HL-60 (cell line): ENCODE measurements around the gene SHISA6.

ENCODE experiments used
- DNase-seq, 2 experiments: peaks; one replicate each; pipeline ENCODE4 v3.0.0-alpha.2; 2010 to 2020; ENCODE audit warnings: low read depth in 1 of 2, low spot score in 1 of 2
- H3K27ac ChIP-seq: fragments of 250-450 bp; sonication (Bioruptor Pico); replicated peaks from 2 replicates; pipeline ENCODE4 v1.5.1; 2020; ENCODE audit warnings: mild to moderate bottlenecking, moderate library complexity
- H3K27me3 ChIP-seq: fragments of 250-450 bp; sonication (Bioruptor Pico); 2 replicates; pipeline ENCODE4 v1.5.1; 2021; ENCODE audit warnings: mild to moderate bottlenecking, moderate library complexity; ENCODE audit not compliant: insufficient read depth, poor library complexity, severe bottlenecking
- H3K4me3 ChIP-seq: replicated peaks from 2 replicates; pipeline ENCODE4 v1.5.1; 2011; ENCODE audit warnings: mild to moderate bottlenecking, control low read depth, low read length; ENCODE audit not compliant: insufficient read depth
- GABPA ChIP-seq: IDR thresholded peaks from 2 replicates; pipeline ENCODE4 v1.6.1; 2012; ENCODE audit warnings: low read depth
- POLR2AphosphoS5 ChIP-seq: IDR thresholded peaks from 2 replicates; pipeline ENCODE4 v1.6.1; 2012; ENCODE audit warnings: low read depth
- SPI1 ChIP-seq: IDR thresholded peaks from 2 replicates; pipeline ENCODE4 v1.6.1; 2012; ENCODE audit warnings: low read depth, mild to moderate bottlenecking, borderline replicate concordance
- TF ChIP-seq, protein P1 (sequence below): IDR thresholded peaks from one replicate; pipeline ENCODE4 v1.5.1; 2011; ENCODE audit warnings: low read length, control low read depth, inconsistent platforms; ENCODE audit not compliant: insufficient read depth
- TF ChIP-seq, protein P2 (sequence below): IDR thresholded peaks from 2 replicates; pipeline ENCODE4 v1.6.1; 2012; ENCODE audit warnings: low read depth; ENCODE audit not compliant: insufficient replicate concordance

The SHISA6 gene

DNA sequence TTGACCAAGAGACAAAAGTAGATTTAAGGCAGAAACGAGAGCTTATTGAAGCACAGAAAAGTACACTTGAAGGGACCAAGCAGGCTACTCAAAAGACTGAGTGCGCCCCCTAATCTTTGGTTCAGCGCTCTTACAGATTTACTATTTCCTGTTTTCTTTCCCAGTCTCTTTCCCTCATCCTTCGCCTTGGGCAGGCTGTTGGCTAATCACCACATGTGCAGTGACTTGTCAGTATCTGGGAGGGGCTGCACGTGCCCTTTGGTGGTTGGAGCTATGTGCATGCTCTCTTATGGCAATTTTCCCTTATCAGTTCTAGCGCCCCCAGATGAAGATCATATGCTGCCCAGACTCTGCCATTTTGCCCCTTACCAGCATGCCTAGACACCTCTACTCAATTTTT lies 35.4 kb upstream of the SHISA6 start:
- no peaks in the 10 kb centered on the region for H3K27me3 ChIP-seq
- TF ChIP-seq, protein P1, sequence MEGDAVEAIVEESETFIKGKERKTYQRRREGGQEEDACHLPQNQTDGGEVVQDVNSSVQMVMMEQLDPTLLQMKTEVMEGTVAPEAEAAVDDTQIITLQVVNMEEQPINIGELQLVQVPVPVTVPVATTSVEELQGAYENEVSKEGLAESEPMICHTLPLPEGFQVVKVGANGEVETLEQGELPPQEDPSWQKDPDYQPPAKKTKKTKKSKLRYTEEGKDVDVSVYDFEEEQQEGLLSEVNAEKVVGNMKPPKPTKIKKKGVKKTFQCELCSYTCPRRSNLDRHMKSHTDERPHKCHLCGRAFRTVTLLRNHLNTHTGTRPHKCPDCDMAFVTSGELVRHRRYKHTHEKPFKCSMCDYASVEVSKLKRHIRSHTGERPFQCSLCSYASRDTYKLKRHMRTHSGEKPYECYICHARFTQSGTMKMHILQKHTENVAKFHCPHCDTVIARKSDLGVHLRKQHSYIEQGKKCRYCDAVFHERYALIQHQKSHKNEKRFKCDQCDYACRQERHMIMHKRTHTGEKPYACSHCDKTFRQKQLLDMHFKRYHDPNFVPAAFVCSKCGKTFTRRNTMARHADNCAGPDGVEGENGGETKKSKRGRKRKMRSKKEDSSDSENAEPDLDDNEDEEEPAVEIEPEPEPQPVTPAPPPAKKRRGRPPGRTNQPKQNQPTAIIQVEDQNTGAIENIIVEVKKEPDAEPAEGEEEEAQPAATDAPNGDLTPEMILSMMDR, result no peak
- TF ChIP-seq POLR2AphosphoS5, result no peak
- TF ChIP-seq GABPA, result no peak
- TF ChIP-seq SPI1, result no peak
- TF ChIP-seq, protein P2, sequence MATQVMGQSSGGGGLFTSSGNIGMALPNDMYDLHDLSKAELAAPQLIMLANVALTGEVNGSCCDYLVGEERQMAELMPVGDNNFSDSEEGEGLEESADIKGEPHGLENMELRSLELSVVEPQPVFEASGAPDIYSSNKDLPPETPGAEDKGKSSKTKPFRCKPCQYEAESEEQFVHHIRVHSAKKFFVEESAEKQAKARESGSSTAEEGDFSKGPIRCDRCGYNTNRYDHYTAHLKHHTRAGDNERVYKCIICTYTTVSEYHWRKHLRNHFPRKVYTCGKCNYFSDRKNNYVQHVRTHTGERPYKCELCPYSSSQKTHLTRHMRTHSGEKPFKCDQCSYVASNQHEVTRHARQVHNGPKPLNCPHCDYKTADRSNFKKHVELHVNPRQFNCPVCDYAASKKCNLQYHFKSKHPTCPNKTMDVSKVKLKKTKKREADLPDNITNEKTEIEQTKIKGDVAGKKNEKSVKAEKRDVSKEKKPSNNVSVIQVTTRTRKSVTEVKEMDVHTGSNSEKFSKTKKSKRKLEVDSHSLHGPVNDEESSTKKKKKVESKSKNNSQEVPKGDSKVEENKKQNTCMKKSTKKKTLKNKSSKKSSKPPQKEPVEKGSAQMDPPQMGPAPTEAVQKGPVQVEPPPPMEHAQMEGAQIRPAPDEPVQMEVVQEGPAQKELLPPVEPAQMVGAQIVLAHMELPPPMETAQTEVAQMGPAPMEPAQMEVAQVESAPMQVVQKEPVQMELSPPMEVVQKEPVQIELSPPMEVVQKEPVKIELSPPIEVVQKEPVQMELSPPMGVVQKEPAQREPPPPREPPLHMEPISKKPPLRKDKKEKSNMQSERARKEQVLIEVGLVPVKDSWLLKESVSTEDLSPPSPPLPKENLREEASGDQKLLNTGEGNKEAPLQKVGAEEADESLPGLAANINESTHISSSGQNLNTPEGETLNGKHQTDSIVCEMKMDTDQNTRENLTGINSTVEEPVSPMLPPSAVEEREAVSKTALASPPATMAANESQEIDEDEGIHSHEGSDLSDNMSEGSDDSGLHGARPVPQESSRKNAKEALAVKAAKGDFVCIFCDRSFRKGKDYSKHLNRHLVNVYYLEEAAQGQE, result no peak
- no peak for DNase-seq
- H3K27ac ChIP-seq, result no peak overlapping the region
- H3K4me3 ChIP-seq, result no peak overlapping the region

DNA sequence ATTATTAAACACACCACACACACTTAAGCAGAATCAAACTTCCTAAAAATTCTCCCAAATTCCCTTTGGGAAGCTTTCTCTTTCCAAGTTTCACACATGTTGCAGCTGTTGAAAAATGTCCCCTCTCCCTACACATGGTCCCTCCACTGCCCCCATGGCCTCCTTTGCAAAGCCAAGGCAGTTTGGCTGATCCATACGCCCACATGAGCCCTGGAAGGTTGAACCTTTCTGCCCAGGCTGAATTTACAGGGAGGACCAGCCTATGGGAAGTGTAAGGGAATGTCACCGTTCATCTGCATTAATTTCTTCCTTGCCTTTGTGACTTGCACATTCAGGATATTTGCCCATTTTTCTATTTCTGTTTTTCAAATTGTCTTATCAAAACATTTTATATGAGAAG lies 31.1 kb upstream of the SHISA6 start:
- H3K27ac ChIP-seq, result no peak overlapping the region
- no peak for DNase-seq
- H3K27me3 ChIP-seq, result no peaks in the 10 kb centered on the region
- no peak for TF ChIP-seq GABPA
- TF ChIP-seq, protein P2, result no peak
- no peak for TF ChIP-seq SPI1
- TF ChIP-seq, protein P1, result no peak
- TF ChIP-seq POLR2AphosphoS5, result no peak
- H3K4me3 ChIP-seq, result no peak overlapping the region

DNA sequence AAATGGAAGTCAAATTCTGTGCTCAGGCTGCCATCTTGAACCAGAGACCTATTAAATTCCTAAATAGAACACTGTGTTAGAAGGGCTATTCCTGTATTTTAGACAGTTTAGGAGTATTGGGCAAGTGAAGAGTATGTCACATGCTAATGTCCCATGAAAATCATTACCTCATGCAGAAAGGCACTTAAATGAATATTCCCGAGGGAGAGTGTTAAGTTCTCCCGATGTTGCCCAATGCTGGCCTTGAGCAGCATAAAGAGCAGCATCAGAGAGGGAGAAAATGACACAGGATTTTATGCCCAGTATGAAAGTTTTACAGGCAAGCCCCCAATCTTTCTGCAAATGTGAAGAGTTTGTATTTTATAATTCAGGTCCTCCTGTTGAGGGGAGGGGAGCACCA lies 28.2 kb upstream of the SHISA6 start:
- Histone ChIP-seq H3K4me3 (no peak overlapping the region), H3K27ac (no peak overlapping the region), H3K27me3 (no peaks in the 10 kb centered on the region)
- DNase-seq, result no peak
- TF ChIP-seq, protein P1, result no peak

DNA sequence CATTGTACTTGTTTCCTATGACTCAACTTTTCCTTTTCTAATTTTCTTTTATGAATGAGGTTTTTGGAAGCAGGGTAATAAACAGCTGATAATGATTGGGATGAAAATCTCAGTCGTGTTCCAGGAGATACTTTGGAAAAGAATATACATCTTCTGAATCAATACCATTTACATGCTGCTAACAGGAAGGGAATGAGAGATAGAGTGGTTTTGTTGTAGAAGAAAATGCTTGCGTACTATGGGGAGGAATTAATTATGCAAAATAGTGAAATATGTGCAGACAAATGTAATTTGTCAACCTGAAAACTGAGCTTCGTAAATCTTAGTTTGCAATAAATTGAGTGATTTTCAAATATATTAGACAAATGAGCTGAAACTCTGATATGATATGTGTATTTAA lies 24.0 kb upstream of the SHISA6 start:
- TF ChIP-seq, protein P1, result no peak
- no peak for TF ChIP-seq GABPA
- no peak for TF ChIP-seq POLR2AphosphoS5
- no peak for TF ChIP-seq SPI1
- TF ChIP-seq, protein P2, result no peak

More for the DNA sequence above, 24.0 kb upstream of the SHISA6 start:
- Histone ChIP-seq H3K27me3 (no peaks in the 10 kb centered on the region), H3K27ac (no peak overlapping the region), H3K4me3 (no peak overlapping the region)
- DNase-seq, result no peak
